Immature natural killer cell (primary cell): ENCODE results near the gene AOPEP. TPM values are rescaled to one million over a fixed set of nuclear protein-coding genes. Genes with fewer than 3 reads are reported as not detected.

ENCODE experiments used
- DNase-seq, 3 donors: peaks; one replicate each; pipeline ENCODE4 v3.0.0; 2022; ENCODE audit warnings: mixed read lengths in 1 of 3
- H3K27ac Mint-ChIP-seq, 6 donors: one replicate each; pipeline ENCODE4 v1.8.0; 2020; ENCODE audit warnings: mixed read lengths in 6 of 6, mild to moderate bottlenecking in 5 of 6, inconsistent platforms in 4 of 6, moderate library complexity in 3 of 6
- H3K27me3 Mint-ChIP-seq, 3 donors: one replicate each; pipeline ENCODE4 v1.8.0; 2020 to 2021; ENCODE audit warnings: low read depth in 3 of 3, mild to moderate bottlenecking in 3 of 3, mixed read lengths in 3 of 3, moderate library complexity in 3 of 3, inconsistent platforms in 1 of 3
- H3K36me3 Mint-ChIP-seq, 3 donors: one replicate each; pipeline ENCODE4 v1.8.0; 2020; ENCODE audit warnings: mixed read lengths in 3 of 3, inconsistent platforms in 2 of 3, mild to moderate bottlenecking in 2 of 3
- H3K4me1 Mint-ChIP-seq, 2 donors: one replicate each; pipeline ENCODE4 v1.8.0; 2020; ENCODE audit warnings: inconsistent platforms in 2 of 2, mild to moderate bottlenecking in 2 of 2, mixed read lengths in 2 of 2, moderate library complexity in 1 of 2
- H3K4me3 Mint-ChIP-seq, 5 donors: one replicate each; pipeline ENCODE4 v1.8.0; 2020; ENCODE audit warnings: mild to moderate bottlenecking in 5 of 5, mixed read lengths in 5 of 5, inconsistent platforms in 3 of 5, moderate library complexity in 3 of 5
- H3K9me3 Mint-ChIP-seq, 6 donors: one replicate each; pipeline ENCODE4 v1.8.0; 2020; ENCODE audit warnings: mild to moderate bottlenecking in 6 of 6, mixed read lengths in 6 of 6, inconsistent platforms in 4 of 6, moderate library complexity in 3 of 6
- polyA plus RNA-seq, 3 donors: library from polyadenylated mRNA; unstranded; fragments of 300-500 nt; fragmentation: Illumina TruSeq; gene quantifications; one replicate each; pipeline ENCODE4 v1.2.3, GENCODE V29; 2021

AOPEP gene
- polyA plus RNA-seq, 3 donors from 2014 or later = 4.1 to 6.5 (median 5.2) TPM

GRCh38 chr9:95095641-95096355, 369.3 kb downstream of the AOPEP start:
- no peak for DNase-seq
- Mint-ChIP-seq H3K27me3 (peaks cover 0 to 3% (median 2%) of the 10 kb centered on the region in 3 donors), H3K4me3 (no peak overlapping the region), H3K27ac (no peak overlapping the region), H3K36me3 (peaks cover 0 to 6% (median 0%) of the 10 kb centered on the region in 3 donors), H3K4me1 (peaks cover 25 to 32% of the 10 kb centered on the region in 2 donors), H3K9me3 (no peaks in the 10 kb centered on the region)

GRCh38 chr9:95096381-95096780, 369.9 kb downstream of the AOPEP start:
- peaks cover 0 to 3% (median 2%) of the 10 kb centered on the region in 3 donors for H3K27me3 Mint-ChIP-seq
- H3K4me3 Mint-ChIP-seq = no peak overlapping the region
- no peak overlapping the region for H3K27ac Mint-ChIP-seq
- peaks cover 23 to 29% of the 10 kb centered on the region in 2 donors for H3K4me1 Mint-ChIP-seq
- H3K9me3 Mint-ChIP-seq = no peaks in the 10 kb centered on the region
- DNase-seq = no peak
- peaks cover 0 to 6% (median 0%) of the 10 kb centered on the region in 3 donors for H3K36me3 Mint-ChIP-seq

- H3K9me3 Mint-ChIP-seq = no peaks in the 10 kb centered on the region
- H3K27ac Mint-ChIP-seq = no peak overlapping the region
- H3K4me1 Mint-ChIP-seq = peaks cover 19 to 25% of the 10 kb centered on the region in 2 donors
- DNase-seq = no peak
- H3K36me3 Mint-ChIP-seq = peaks cover 0 to 10% (median 0%) of the 10 kb centered on the region in 3 donors
- peaks cover 0 to 2% (median under 1%) of the 10 kb centered on the region in 3 donors for H3K27me3 Mint-ChIP-seq
- no peak overlapping the region for H3K4me3 Mint-ChIP-seq
Measured at GRCh38 chr9:95096807-95097206, 370.3 kb downstream of the AOPEP start.

- Mint-ChIP-seq H3K4me1 (peaks cover 16 to 20% of the 10 kb centered on the region in 2 donors), H3K9me3 (no peaks in the 10 kb centered on the region), H3K27me3 (peaks cover 0 to 2% (median 0%) of the 10 kb centered on the region in 3 donors), H3K27ac (no peak overlapping the region), H3K36me3 (peaks cover 0 to 10% (median 0%) of the 10 kb centered on the region in 3 donors), H3K4me3 (no peak overlapping the region)
- no peak for DNase-seq
Measured at GRCh38 chr9:95097279-95097678, 370.8 kb downstream of the AOPEP start.

GRCh38 chr9:95098391-95098921, 372.0 kb downstream of the AOPEP start:
- no peak for DNase-seq
- Mint-ChIP-seq H3K9me3 (no peaks in the 10 kb centered on the region), H3K27ac (peak overlapping the region in 1 of 6 donors; percentile 45), H3K36me3 (peaks cover 0 to 10% (median 0%) of the 10 kb centered on the region in 3 donors), H3K27me3 (peaks cover 0 to 2% (median 0%) of the 10 kb centered on the region in 3 donors), H3K4me1 (peaks cover 5 to 9% of the 10 kb centered on the region in 2 donors), H3K4me3 (no peak overlapping the region)

GRCh38 chr9:95099321-95100070, 373.0 kb downstream of the AOPEP start:
- no peaks in the 10 kb centered on the region for H3K4me1 Mint-ChIP-seq
- peaks cover 0 to 2% (median 0%) of the 10 kb centered on the region in 3 donors for H3K27me3 Mint-ChIP-seq
- H3K4me3 Mint-ChIP-seq = no peak overlapping the region
- no peaks in the 10 kb centered on the region for H3K9me3 Mint-ChIP-seq
- DNase-seq = no peak
- H3K27ac Mint-ChIP-seq = no peak overlapping the region
- peaks cover 0 to 10% (median 0%) of the 10 kb centered on the region in 3 donors for H3K36me3 Mint-ChIP-seq

GRCh38 chr9:95100071-95100627, 373.6 kb downstream of the AOPEP start:
- Mint-ChIP-seq H3K27ac (no peak overlapping the region), H3K9me3 (no peaks in the 10 kb centered on the region), H3K4me3 (no peak overlapping the region), H3K4me1 (no peaks in the 10 kb centered on the region), H3K27me3 (no peaks in the 10 kb centered on the region), H3K36me3 (peaks cover 0 to 10% (median 0%) of the 10 kb centered on the region in 3 donors)
- no peak for DNase-seq

GRCh38 chr9:95101326-95101725, 374.8 kb downstream of the AOPEP start:
- no peak for DNase-seq
- H3K4me1 Mint-ChIP-seq = no peaks in the 10 kb centered on the region
- no peak overlapping the region for H3K27ac Mint-ChIP-seq
- H3K4me3 Mint-ChIP-seq = no peak overlapping the region
- H3K36me3 Mint-ChIP-seq = peaks cover 0 to 18% (median 5%) of the 10 kb centered on the region in 3 donors
- no peaks in the 10 kb centered on the region for H3K9me3 Mint-ChIP-seq
- no peaks in the 10 kb centered on the region for H3K27me3 Mint-ChIP-seq

- H3K36me3 Mint-ChIP-seq = peaks cover 0 to 18% (median 10%) of the 10 kb centered on the region in 3 donors
- H3K9me3 Mint-ChIP-seq = no peaks in the 10 kb centered on the region
- H3K27ac Mint-ChIP-seq = no peak overlapping the region
- DNase-seq = no peak
- no peaks in the 10 kb centered on the region for H3K4me1 Mint-ChIP-seq
- no peak overlapping the region for H3K4me3 Mint-ChIP-seq
- H3K27me3 Mint-ChIP-seq = no peaks in the 10 kb centered on the region
Measured at GRCh38 chr9:95102001-95102433, 375.5 kb downstream of the AOPEP start.

- no peaks in the 10 kb centered on the region for H3K9me3 Mint-ChIP-seq
- H3K4me3 Mint-ChIP-seq = no peak overlapping the region
- no peak overlapping the region for H3K27ac Mint-ChIP-seq
- peaks cover 0 to 18% (median 11%) of the 10 kb centered on the region in 3 donors for H3K36me3 Mint-ChIP-seq
- H3K4me1 Mint-ChIP-seq = no peaks in the 10 kb centered on the region
- no peak for DNase-seq
- H3K27me3 Mint-ChIP-seq = no peaks in the 10 kb centered on the region
Measured at GRCh38 chr9:95102572-95102971, 376.1 kb downstream of the AOPEP start.

- Mint-ChIP-seq H3K27ac (no peak overlapping the region), H3K36me3 (peaks cover 0 to 20% (median 11%) of the 10 kb centered on the region in 3 donors)
- DNase-seq = no peak
Measured at GRCh38 chr9:95103281-95103771, 376.8 kb downstream of the AOPEP start.

GRCh38 chr9:95103871-95104580, 377.5 kb downstream of the AOPEP start:
- Mint-ChIP-seq H3K4me1 (no peaks in the 10 kb centered on the region), H3K36me3 (peaks cover 0 to 19% (median 11%) of the 10 kb centered on the region in 3 donors), H3K27ac (no peak overlapping the region), H3K4me3 (no peak overlapping the region), H3K9me3 (no peaks in the 10 kb centered on the region), H3K27me3 (no peaks in the 10 kb centered on the region)
- DNase-seq = no peak

More at GRCh38 chr9:95103281-95103771, 376.8 kb downstream of the AOPEP start:
- H3K9me3 Mint-ChIP-seq = no peaks in the 10 kb centered on the region
- no peaks in the 10 kb centered on the region for H3K4me1 Mint-ChIP-seq
- H3K27me3 Mint-ChIP-seq = no peaks in the 10 kb centered on the region
- no peak overlapping the region for H3K4me3 Mint-ChIP-seq

- Mint-ChIP-seq H3K27me3 (no peaks in the 10 kb centered on the region), H3K9me3 (no peaks in the 10 kb centered on the region), H3K27ac (no peak overlapping the region), H3K36me3 (peaks cover 0 to 18% (median 12%) of the 10 kb centered on the region in 3 donors), H3K4me1 (no peaks in the 10 kb centered on the region), H3K4me3 (no peak overlapping the region)
- no peak for DNase-seq
Measured at GRCh38 chr9:95104581-95104960, 378.1 kb downstream of the AOPEP start.
